Keratinocyte (primary cell): ENCODE measurements around the gene TAMM41. TPM values are rescaled to one million over a fixed set of nuclear protein-coding genes. Genes with fewer than 3 reads are reported as not detected.

ENCODE experiments used
- DNase-seq: peaks from one replicate; pipeline ENCODE4 v3.0.0-alpha.2; 2011; ENCODE audit warnings: low read depth, missing footprints, low spot score
- FAIRE-seq: peaks from 2 replicates; lab custom pipeline; 2011; peaks lifted over from hg19 to GRCh38; lab: Jason Lieb, UNC
- H2AFZ ChIP-seq: 2 replicates; pipeline ENCODE4 v1.6.0; 2012; ENCODE audit warnings: low read length, control low read depth, inconsistent platforms; ENCODE audit not compliant: control insufficient read depth
- H3K27ac ChIP-seq: 2 replicates; pipeline ENCODE4 v1.5.1; 2011; ENCODE audit warnings: low read length; ENCODE audit not compliant: control insufficient read depth, insufficient read depth
- H3K27me3 ChIP-seq: 3 replicates; pipeline ENCODE4 v1.6.0; 2011; ENCODE audit warnings: low read length; ENCODE audit not compliant: control insufficient read depth, insufficient read depth; ENCODE audit errors: extremely low read depth
- H3K36me3 ChIP-seq, 2 experiments: 2 replicates in 1 of 2; 3 replicates in 1 of 2; pipeline ENCODE4 v1.5.1; 2011; ENCODE audit warnings: low read length in 2 of 2, mild to moderate bottlenecking in 1 of 2; ENCODE audit not compliant: control insufficient read depth in 2 of 2, insufficient read depth in 2 of 2; ENCODE audit errors: extremely low read depth in 1 of 2
- H3K4me1 ChIP-seq: 3 replicates; pipeline ENCODE4 v1.5.1; 2011; ENCODE audit warnings: low read length; ENCODE audit not compliant: control insufficient read depth, insufficient read depth; ENCODE audit errors: extremely low read depth
- H3K4me2 ChIP-seq: 3 replicates; pipeline ENCODE4 v1.6.0; 2011; ENCODE audit warnings: low read depth, low read length; ENCODE audit not compliant: control insufficient read depth, insufficient read depth; ENCODE audit errors: extremely low read depth
- H3K4me3 ChIP-seq, 3 experiments: fragments of 200-600 bp in 1 of 3; sonication (generic) in 1 of 3; 2 replicates in 2 of 3; 3 replicates in 1 of 3; pipeline ENCODE4 v1.5.1; 2011 to 2016; ENCODE audit warnings: low read length in 3 of 3, mild to moderate bottlenecking in 3 of 3, control low read depth in 2 of 3, inconsistent platforms in 1 of 3, low read depth in 1 of 3, mixed read lengths in 1 of 3, mixed run types in 1 of 3, moderate library complexity in 1 of 3; ENCODE audit not compliant: control insufficient read depth in 2 of 3, insufficient read depth in 2 of 3; ENCODE audit errors: extremely low read depth in 1 of 3
- H3K79me2 ChIP-seq: 2 replicates; pipeline ENCODE4 v1.6.0; 2012; ENCODE audit warnings: low read length; ENCODE audit not compliant: control insufficient read depth, insufficient read depth
- H3K9ac ChIP-seq: 3 replicates; pipeline ENCODE4 v1.6.0; 2011; ENCODE audit warnings: low read length; ENCODE audit not compliant: control insufficient read depth, insufficient read depth; ENCODE audit errors: extremely low read depth
- H3K9me1 ChIP-seq: 3 replicates; pipeline ENCODE4 v1.6.0; 2011; ENCODE audit warnings: low read length; ENCODE audit not compliant: control insufficient read depth, insufficient read depth; ENCODE audit errors: extremely low read depth
- H3K9me3 ChIP-seq: 2 replicates; pipeline ENCODE4 v1.5.1; 2012; ENCODE audit warnings: low read depth, low read length; ENCODE audit not compliant: control insufficient read depth
- H4K20me1 ChIP-seq: 3 replicates; pipeline ENCODE4 v1.6.0; 2011; ENCODE audit warnings: low read length; ENCODE audit not compliant: control insufficient read depth, insufficient read depth; ENCODE audit errors: extremely low read depth
- CTCF ChIP-seq, 3 experiments: IDR thresholded peaks in 1 of 3; conservative IDR thresholded peaks in 1 of 3; optimal IDR thresholded peaks in 1 of 3; 2 replicates in 2 of 3; 3 replicates in 1 of 3; pipeline versions ENCODE3 to v1.5.1; 2011; ENCODE audit warnings: low read length in 3 of 3, mild to moderate bottlenecking in 3 of 3, moderate library complexity in 2 of 3, control low read depth in 1 of 3, inconsistent platforms in 1 of 3; ENCODE audit not compliant: insufficient read depth in 2 of 3; ENCODE audit errors: extremely low read depth in 1 of 3
- EZH2 ChIP-seq: IDR thresholded peaks from one replicate; pipeline ENCODE4 v1.6.1; 2012; ENCODE audit warnings: inconsistent platforms, mild to moderate bottlenecking, low read length, moderate library complexity
- dilution Hi-C: fragments of 300-500 bp; cut with MboI; formaldehyde crosslinking; loops from one replicate; pipeline ENCODE4 v1.7.0; 2020; ENCODE audit warnings: low sequenced_read_pairs; ENCODE audit not compliant: extremely low pct_ligation_motif_present
- polyA plus RNA-seq, 5 experiments: library from polyadenylated mRNA; depleted of rRNA in 3 of 5; stranded (reverse) in 3 of 5; stranded (forward) in 1 of 5; unstranded in 1 of 5; fragments of >200 nt; gene quantifications; 1 replicate in 1 of 5; 2 replicates in 3 of 5; 3 replicates in 1 of 5; pipeline versions ENCODE4 v1.2.1 to v1.2.3, GENCODE V29; 2011 to 2012; ENCODE audit warnings: missing spikeins in 2 of 5, low read depth in 1 of 5, low replicate concordance in 1 of 5

The TAMM41 gene
- polyA plus RNA-seq, 1 donor (not counting 4 experiments of a cell fraction or from before 2014, with no cell fraction given), result 22.9 TPM

GRCh38 chr3:11818033-11818432 lies 28.7 kb downstream of the TAMM41 start:
- FAIRE-seq, result peak; percentile 94
- dilution Hi-C loops, result no loop called here
- no peak overlapping the region for H3K4me3 ChIP-seq
- H2AFZ ChIP-seq, result no peak overlapping the region
- TF ChIP-seq EZH2 (no peak), CTCF (optimal IDR thresholded peaks at IDR 0.05 in 1 of 3, IDR thresholded peaks at IDR 0.05 in 1 of 3, conservative IDR thresholded peaks at IDR 0.05 in 1 of 3; ENCODE audit: extremely low read depth in 1 of 3, insufficient read depth in 2 of 3, low read length in 3 of 3) (peak in 1 of 3 experiments; percentile 12)
- H4K20me1 ChIP-seq, result peaks cover 3% of the 10 kb centered on the region
- H3K9me3 ChIP-seq, result no peaks in the 10 kb centered on the region
- no peaks in the 10 kb centered on the region for H3K79me2 ChIP-seq
- H3K27me3 ChIP-seq, result no peaks in the 10 kb centered on the region
- H3K36me3 ChIP-seq, result peaks cover 5 to 12% of the 10 kb centered on the region in 2 experiments
- DNase-seq, result peak; percentile 70
- peak overlapping the region; percentile 76 for H3K4me2 ChIP-seq
- H3K4me1 ChIP-seq, result peaks cover 18% of the 10 kb centered on the region
- H3K27ac ChIP-seq, result peak overlapping the region; percentile 37
- peak overlapping the region; percentile 7 for H3K9ac ChIP-seq
- H3K9me1 ChIP-seq, result no peaks in the 10 kb centered on the region

GRCh38 chr3:11815111-11815510 lies 31.6 kb downstream of the TAMM41 start:
- no peak for FAIRE-seq
- dilution Hi-C loops, result no loop called here
- H3K4me2 ChIP-seq, result no peak overlapping the region
- H3K27me3 ChIP-seq, result no peaks in the 10 kb centered on the region
- H3K27ac ChIP-seq, result no peak overlapping the region
- H3K79me2 ChIP-seq, result no peaks in the 10 kb centered on the region
- H2AFZ ChIP-seq, result no peak overlapping the region
- peaks cover 3% of the 10 kb centered on the region for H4K20me1 ChIP-seq
- peaks cover 3% of the 10 kb centered on the region for H3K9me1 ChIP-seq
- no peak for DNase-seq
- no peaks in the 10 kb centered on the region for H3K9me3 ChIP-seq
- H3K4me3 ChIP-seq, result no peak overlapping the region
- H3K9ac ChIP-seq, result no peak overlapping the region
- H3K4me1 ChIP-seq, result peaks cover 14% of the 10 kb centered on the region
- H3K36me3 ChIP-seq, result peaks cover 7 to 19% of the 10 kb centered on the region in 2 experiments
- no peak for TF ChIP-seq CTCF (optimal IDR thresholded peaks at IDR 0.05 in 1 of 3, IDR thresholded peaks at IDR 0.05 in 1 of 3, conservative IDR thresholded peaks at IDR 0.05 in 1 of 3; ENCODE audit: extremely low read depth in 1 of 3, insufficient read depth in 2 of 3, low read length in 3 of 3)
- no peak for TF ChIP-seq EZH2
